Ramos (cell line): ENCODE measurements around the gene EHD1.
"Not testable (repeated sequence)": the region's sequence is repeated elsewhere in the genome, so short reads cannot be mapped to it uniquely, and the experiment has no call there.

ENCODE experiments used
- in situ Hi-C: fragments of 300-500 bp; cut with MboI; formaldehyde crosslinking; loops from one replicate; pipeline ENCODE4 v1.14.3; 2022; ENCODE audit warnings: low sequenced_read_pairs; ENCODE audit not compliant: unreplicated experiment

EHD1 gene

DNA sequence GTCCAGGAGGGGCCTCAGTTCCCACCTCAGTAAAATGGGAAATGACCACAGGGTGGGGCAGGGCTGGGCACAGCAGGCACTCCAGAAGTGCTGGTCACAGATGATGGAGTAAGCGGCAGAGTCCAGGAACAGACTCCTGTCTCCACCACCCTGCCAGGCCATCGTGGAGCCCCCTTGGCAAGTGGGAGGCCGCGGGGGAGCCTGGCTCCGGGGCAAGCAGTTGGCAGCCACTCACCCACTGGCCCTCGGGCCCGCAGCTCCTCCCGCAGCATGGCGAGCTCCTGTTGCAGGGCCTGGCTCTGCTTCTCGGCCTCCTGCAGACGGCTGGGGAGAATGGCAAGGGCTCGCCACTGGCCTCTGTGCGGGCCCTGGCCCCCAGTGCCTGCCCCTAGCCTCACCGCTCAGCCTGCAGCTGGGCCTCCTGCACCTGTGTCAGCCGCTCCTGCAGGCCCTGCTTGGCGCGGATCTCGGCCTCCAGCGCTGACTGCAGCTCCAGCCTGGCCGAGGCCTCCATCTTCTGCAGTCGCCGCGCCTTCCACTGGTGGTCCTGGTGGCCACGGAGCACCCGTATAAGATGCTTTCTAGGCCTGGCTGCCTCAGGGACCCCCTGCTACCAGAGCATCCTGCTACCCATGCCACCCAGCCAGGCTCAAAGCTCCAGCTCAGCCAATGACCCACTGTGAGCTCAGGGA, 44.2 kb downstream of the EHD1 start:
- in situ Hi-C loops: no loop called here

DNA sequence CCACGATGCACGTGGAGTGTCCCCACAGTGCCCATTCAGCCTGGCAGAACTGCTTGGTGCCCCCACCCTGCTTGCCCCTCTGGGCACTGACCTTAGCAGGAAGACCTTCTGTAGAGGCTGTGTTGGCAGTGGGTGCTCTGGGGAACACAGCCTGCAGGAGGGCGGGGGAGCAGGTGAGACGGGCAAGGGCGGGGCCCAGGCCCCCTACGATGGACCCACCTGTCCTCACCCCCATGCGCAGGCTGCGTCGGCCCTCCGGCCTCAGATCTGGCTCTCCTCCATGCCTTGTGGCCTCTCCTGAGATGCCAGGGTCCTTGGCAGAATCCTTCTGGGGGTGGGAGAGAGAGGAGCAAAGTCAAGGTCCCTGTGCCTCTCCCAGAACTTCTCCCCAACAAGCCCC, 44.9 kb downstream of the EHD1 start:
- in situ Hi-C loops: no loop called here

DNA sequence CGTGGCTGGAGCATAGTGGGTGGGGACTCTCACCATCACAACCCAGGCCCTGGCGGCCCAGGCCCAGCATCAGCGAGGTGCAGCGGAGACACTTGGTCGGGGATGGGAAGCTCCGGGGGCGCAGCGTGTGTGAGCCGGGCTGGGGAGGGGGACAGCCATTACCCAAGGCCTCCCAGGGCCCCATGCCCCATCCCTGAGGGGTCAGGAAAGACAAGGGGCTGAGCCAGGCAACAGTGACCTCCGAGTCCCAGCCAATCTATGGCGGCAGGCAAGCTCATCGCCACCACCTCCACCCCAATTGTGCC, 45.3 kb downstream of the EHD1 start:
- in situ Hi-C loops: no loop called here

DNA sequence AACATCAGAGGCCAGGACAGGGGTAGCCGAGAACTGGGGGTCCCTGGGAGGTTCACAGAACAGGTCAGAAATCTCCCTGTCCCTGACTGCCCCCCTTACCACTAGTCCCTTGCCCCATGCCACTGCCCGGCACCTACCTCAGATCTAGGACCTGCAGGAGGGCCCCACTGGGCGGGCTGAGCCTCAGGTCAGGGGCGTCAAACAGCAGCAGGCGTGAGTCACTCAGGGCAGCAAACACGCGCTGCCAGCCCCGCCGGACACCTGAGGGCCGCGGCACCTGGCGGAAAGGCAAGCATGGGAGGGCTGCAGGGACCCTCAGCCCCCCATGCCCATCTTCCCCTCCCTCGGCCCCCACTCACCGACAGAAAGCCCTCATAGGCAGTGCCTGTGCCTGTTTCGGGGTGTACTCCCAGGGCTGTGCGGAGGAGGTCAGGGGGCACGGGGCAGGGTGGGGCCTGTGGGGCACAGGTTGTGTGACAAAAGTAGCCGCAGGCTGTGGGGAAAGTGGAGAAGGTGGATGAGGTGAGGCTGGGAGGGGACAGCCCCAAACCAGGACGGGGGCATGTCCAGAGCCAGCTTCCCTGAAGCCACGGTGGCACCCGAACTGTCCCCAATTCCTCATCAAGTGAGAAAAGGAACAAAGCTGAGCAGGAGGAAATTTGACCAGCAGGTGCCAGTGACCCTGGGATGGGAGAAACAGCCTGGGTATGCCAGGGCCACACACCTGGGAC, 45.8 kb downstream of the EHD1 start:
- in situ Hi-C loops: no loop called here

DNA sequence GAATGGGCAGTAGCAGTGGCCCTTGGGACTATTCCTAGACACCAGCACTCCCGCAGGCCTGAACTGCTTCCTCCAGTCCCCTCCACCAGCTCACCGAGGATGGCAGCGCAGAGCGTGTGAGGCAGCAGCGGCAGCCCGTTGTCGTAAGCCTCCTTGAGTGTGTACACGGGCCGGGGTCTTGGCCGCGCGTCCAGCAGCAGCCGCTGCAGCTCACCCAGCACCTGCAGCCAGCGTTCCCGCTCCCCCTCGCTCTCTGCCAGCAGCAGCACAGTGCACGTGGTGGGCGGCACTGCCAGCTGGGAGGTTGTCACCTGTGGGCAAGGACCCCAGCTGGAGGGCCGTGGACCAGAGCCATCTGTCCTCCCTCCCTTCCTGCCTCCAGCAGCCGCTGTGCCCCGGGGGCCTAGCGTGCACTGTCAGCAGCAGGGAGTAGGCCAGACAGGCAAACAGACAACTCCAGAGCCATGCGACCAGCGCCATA, 47.0 kb downstream of the EHD1 start:
- in situ Hi-C loops: no loop called here

DNA sequence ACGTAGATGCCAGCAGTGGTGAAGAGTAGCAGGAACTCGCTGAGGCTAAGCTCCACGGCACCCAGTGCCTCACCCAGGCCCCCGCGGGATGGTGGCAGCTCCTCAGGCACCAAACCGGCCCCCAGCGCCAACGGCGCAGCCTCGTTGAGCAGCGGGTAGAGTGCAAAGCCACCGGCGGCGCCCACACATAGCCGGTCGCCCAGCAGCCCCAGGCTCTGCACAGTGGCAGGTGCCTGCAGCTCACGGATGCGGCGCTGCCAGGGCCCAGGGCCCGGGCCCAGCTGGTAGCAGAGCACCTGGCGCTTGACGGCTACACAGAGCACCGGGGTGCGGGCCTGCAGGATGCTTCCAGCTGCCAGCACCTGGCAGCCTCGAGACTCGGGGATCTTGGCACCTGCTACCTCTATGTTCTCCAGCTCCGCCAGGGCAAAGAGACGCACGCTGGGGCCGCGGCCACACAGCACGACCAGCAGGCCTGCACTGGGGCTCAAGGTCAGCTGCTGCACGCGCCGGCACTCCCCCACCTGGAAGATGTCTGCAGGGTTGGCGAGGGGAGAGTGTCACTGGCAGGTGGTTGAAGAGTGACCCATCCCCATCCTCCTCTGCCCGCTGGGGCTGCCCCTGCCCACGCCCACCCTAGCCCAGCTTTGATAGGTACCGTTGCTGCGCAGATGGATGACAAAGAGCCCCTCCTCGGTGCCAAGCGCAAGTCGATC, 48.7 kb downstream of the EHD1 start:
- in situ Hi-C loops: no loop called here

DNA sequence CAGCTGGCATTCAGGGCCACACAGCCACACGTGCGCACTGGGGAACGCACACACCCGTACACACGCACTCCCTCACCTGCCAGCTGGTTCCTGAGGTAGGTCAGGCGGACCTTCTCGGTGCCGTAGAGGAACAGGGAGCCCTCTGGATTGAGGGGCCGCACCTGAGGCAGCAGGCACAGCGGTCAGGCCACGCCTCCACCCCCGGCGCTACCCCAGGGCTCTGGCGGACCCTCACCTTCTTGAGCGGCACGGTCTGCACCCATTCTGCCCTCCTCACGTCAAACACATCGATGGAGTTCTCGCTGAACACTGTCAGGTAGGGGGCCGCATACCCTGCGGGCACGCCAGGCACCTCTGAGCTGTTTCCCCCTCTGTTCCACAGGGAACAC, 51.0 kb downstream of the EHD1 start:
- in situ Hi-C loops: no loop called here

DNA sequence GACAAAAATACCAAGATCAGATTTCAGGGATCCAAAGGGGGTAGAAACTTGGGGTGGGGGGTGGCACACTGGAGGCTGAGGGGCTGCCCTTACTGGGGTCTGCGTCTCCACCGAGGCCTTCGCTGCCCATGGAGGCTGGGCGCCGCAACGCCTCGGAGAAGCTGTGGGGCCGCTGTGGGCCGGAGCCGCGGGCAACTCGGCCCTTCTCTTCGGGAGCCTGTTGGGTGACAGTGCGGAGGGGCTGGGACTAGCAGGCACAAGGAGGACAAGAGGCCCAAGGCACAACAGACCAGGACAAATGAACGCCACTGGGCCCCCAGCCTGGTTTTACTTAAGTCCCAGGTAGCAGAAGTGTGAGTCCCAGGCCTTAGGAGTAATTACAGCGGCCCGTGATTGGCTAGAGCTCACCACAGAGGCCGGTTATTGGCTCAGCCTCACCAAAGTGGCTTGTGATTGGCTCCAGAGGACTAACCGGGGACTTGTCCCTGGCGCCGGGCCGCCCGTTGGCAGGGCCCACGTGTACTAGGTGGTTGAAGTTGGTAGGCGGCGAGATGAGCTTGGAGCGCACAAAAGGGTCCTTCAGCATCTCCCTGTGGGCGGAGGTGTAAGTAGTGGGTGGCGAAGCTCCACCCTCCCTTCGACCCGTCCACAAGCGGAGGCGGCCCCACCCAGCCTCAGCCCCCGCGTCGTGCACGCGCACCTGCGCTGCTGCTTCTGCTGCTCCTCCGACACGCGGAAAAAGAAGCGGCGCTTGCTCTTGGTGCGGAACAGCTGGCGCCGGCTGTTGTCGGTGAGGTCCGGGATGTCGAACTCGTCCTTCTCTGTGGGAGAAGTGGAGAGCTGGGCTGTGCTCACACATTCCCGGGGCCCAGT, 51.6 kb downstream of the EHD1 start:
- in situ Hi-C loops: no loop called here

DNA sequence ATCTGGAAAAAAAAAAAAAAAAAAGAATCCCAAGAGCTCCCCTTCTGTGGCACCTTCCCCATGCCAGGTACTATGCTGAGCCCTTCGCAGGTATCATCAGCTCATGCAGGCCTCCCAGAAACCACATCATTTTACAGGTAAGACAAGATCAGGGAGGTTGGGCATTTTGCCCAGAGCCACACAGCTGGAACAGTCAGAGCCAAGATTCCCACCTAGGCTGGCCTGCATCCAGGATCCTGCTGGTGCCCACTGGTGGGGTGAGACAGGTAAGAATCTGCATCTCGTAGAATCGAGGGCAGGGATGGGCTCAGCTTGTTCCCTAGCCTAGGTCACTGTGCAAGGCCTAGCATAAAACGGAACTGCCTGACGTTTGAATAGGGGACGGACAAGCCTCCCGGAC, 52.4 kb downstream of the EHD1 start:
- in situ Hi-C loops: no loop called here

DNA sequence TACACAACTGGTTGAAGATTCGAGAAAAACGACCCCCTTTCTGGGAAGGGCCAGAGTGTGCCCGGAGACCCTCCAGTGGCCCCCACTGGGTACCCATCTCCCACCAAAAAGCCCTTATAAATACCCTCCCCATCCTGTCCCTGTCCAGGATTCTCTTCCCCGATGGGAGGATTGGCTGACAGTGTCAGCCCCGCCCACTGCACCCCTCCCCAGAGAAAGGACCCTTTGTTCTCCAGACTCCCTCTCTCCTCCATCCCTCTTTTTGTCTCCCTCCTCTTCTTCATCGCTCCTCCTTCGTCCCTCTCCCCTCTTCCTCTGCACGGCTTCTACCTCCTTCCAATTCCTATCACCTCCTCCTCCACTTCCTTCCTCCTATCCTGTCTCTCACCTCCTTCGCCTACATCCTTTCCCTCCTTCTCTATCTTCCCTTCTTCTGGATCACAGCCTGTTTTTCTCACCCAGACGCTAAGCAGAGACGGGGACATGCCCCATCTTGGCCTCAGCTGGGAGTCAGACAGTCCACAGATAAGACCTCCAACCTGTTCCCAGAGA, 54.8 kb downstream of the EHD1 start:
- in situ Hi-C loops: no loop called here

DNA sequence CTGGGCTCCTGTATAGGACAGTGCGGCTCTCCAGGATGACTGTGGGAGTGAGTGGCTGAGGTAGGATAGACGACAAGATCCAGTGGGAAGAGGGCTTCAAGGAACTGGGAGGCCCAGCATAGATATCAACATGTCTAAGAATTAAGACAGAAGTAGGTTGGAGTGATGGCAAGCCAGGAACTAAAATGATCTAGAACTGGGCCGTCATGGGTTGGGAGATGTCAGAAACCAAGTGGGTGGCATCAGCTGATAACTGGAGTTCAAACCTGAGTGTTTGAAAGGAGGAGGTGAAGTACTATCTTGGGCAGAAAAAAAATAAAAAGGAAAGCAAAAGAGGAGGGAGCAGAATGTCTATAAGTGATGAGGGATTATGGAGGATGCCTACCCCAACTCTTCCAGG, 60.9 kb downstream of the EHD1 start:
- in situ Hi-C loops: no loop called here

DNA sequence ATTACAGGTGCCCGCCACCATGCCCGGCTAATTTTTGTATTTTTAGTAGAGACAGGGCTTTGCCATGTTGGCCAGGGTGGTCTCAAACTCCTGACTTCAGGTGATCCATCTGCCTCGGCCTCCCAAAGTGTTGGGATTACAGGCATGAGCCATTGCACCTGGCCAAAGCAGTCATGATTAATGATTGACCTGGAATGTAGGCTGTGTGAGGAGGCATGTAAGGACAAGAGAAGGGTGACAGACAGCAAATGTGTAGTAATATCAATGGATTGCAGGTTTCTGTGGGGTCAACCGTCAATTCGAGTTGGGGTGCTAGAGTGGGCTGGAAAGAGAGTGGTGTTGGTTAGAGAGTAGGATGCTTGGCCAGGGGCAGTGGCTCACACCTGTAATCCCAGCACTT, 63.0 kb downstream of the EHD1 start:
- in situ Hi-C loops: not testable (repeated sequence)

DNA sequence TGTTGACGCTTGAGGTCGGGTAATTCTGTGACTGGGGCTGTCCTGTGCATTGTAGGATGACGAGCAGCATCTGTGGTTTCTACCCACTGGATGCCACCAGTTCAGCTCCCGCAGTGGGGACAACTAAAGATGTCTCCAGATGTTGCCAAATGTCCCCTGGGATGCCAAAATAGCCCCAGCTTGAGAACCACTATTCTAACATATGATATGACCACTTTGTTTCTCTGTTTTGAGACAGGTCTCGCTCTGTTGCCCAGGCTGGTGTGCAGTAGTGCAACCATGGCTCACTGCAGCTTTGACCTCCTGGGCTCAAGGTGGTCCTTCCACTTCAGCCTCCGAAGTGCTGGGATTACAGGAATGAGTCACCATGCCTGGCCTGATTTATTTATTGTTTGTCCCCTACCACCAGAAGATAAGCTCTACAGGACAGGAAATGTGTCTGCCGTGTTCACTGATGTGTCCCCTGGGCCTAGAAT, 63.7 kb downstream of the EHD1 start:
- in situ Hi-C loops: no loop called here

DNA sequence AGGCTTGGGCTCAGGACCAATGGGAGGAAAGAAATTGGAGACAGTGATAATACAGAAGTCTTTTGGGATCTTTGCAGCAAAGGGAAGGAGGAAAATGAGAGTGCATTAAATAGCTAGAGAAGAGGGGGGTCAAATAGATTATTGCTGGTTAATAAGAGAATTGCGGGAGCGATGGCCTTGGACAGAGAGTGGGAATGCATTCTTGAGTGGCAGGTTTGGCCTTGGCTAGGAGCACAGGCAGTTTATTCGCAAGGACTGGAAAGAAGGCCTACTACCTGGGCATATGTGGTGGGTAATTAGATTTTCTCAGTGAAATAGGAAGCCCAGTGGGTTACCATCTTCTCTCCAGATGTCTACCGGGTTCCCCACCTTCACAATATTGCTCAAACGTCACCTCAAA, 64.6 kb downstream of the EHD1 start:
- in situ Hi-C loops: no loop called here

DNA sequence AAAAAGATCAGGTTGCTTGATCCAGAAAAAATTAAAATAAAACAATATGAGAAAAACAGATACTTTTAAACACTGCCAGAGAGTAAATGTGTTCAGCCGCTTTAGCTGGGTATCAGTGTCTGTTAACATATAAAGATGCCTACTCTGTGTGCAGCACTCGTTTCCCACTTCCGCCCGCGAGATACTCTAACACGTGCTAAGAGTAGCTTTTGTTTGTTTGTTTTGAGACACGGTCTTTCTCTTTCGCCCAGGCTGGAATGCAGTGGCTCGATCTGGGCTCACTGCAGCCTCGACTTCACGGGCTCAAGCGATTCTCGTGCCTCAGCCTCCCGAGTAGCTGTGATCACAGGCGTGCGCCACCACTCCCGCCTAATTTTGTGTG, 67.5 kb downstream of the EHD1 start:
- in situ Hi-C loops: no loop called here

DNA sequence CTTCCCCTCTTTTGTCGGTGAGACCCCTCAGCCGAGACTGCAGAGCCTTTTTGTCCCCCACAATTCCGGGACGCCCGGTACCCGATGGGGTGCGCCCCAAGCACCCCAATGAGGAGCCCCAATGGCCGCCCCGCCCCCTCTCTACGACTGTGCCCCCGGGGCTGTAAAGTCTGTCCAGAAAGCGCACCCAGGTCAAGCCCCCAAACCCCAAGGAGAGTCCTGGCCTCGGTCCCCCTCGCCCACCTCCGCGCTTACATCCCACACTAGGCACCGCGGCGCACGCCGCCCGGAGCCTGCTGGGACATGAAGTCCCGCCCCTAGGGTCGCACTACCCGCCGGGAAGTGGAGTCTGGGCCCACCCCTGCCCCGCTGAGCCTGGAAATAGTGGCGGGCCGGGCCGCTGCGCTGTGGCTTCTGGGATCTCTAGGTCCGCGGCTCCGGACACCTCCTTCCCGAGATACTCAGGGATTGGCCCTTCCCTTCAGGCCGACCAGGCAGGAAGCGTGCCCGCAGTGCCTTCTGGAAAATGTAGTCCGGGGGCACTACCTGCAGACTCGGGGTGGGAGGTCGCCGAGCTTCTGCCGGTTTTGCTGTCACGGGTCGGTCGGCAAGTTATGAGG, 68.0 kb downstream of the EHD1 start, which contains the start of gene MEN1:
TSS of gene MEN1 (minus strand) at position 281 of the 620 bp plus-strand sequence. CDS start 442 bp downstream, outside the sequence.
- in situ Hi-C loops: no loop called here

DNA sequence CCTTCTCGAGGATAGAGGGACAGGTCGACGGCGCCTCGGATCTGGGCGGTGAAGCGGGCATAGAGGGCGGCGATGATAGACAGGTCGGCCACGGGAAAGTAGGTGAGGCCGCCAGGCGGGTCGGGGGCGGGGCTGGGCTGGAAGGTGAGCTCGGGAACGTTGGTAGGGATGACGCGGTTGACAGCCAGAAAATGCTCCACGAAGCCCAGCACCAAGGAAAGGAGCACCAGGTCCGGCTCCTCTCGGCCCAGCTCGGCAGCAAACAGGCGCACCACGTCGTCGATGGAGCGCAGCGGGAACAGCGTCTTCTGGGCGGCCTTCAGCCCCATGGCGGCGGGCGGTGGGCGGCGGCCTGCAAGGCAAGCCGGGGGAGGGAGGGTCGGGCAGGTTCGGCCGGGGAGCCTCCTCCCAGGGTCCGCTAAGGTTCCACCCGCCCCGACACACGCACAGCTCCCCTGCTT, 68.6 kb downstream of the EHD1 start:
- in situ Hi-C loops: no loop called here

DNA sequence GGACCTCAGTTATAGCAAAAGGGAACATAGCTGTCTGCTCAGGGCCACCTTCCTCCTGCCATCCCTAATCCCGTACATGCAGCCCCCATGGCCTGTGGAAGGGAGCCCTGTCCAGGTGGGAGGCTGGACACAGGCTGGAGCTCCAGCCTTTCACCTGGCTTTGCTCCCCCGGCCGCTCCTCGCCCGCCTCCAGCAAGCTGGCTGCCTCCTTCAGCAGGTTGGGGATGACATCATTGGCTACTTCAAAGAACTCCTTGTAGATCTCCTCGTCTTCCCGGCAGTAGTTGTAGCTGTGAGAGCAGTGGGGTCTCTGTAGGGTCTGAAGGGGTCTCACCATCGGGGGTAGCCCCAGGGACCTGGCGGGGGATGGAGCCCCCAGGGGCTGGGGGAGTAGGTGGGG, 72.9 kb downstream of the EHD1 start:
- in situ Hi-C loops: no loop called here

DNA sequence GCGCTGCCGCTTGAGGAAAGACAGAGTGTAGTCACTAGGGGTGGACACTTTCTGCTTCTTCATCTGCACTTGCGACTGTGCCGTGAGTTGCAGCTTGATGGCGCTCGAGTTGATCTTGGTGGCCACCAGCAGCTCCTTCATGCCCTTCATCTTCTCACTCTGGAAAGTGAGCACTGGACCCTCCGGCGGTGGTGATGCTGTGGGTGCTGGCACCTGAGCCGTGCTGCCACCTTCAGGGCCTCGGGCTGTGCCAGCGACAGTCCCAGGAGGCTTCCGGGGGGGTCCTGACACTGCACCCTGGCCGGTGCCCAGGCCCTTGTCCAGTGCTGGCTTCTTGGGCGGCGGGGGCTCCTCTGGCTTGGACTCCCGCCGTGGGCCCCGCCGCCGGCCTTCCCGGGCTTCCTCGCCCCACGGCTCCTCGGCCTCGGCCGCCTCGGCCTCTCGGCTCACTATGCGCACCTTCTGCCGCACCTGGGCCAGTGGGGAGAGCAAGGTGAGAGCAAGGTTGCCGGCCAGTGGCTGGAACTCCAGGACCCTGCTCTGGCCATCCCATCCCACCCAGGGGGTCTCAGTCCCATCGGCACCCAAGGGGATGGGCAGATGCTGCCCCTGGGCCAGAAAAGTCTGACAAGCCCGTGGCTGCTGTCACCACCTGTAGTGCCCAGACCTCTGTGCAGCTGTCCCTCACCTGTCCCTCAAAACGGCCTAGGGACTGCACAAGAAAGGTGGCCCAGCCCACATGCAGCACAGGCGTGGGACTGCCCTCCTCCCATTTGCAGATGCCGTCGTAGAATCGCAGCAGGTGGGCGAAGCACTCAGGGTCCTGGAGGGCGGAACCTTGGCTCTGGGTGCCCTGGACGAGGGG, 73.8 kb downstream of the EHD1 start:
- in situ Hi-C loops: no loop called here
